Skeletal muscle cell (primary cell): Measurements from ENCODE around the gene DPEP3.
"Not testable (repeated sequence)": the region's sequence is repeated elsewhere in the genome, so short reads cannot be mapped to it uniquely, and the experiment has no call there.

Experiments used
- DNase-seq: peaks from one replicate; pipeline ENCODE4 v3.0.0-alpha.2; 2010; ENCODE audit warnings: low read depth
- H3K4me3 ChIP-seq: 2 replicates; pipeline ENCODE4 v1.5.1; 2011; ENCODE audit warnings: low read depth, mild to moderate bottlenecking, control low read depth, low read length, moderate library complexity

DPEP3 gene

GRCh38 chr16:67951485-67951884, 28.8 kb downstream of the DPEP3 start:
- no peak for DNase-seq
- no peak overlapping the region for H3K4me3 ChIP-seq

- no peak overlapping the region for H3K4me3 ChIP-seq
- no peak for DNase-seq
Measured at GRCh38 chr16:67950335-67950843, 29.9 kb downstream of the DPEP3 start.

GRCh38 chr16:67949645-67950044, 30.7 kb downstream of the DPEP3 start:
- DNase-seq, result no peak

GRCh38 chr16:67948015-67948414, 32.3 kb downstream of the DPEP3 start:
- no peak for DNase-seq
- H3K4me3 ChIP-seq, result no peak overlapping the region

More at GRCh38 chr16:67949645-67950044, 30.7 kb downstream of the DPEP3 start:
- no peak overlapping the region for H3K4me3 ChIP-seq

GRCh38 chr16:67946966-67947558, 33.2 kb downstream of the DPEP3 start:
- DNase-seq, result no peak
- H3K4me3 ChIP-seq, result no peak overlapping the region

- no peak overlapping the region for H3K4me3 ChIP-seq
Measured at GRCh38 chr16:67946128-67946569, 34.1 kb downstream of the DPEP3 start.

GRCh38 chr16:67945392-67945933, 34.8 kb downstream of the DPEP3 start:
- H3K4me3 ChIP-seq, result no peak overlapping the region

More at GRCh38 chr16:67946128-67946569, 34.1 kb downstream of the DPEP3 start:
- no peak for DNase-seq

GRCh38 chr16:67944690-67945391, 35.5 kb downstream of the DPEP3 start:
- DNase-seq, result no peak
- no peak overlapping the region for H3K4me3 ChIP-seq

More at GRCh38 chr16:67945392-67945933, 34.8 kb downstream of the DPEP3 start:
- no peak for DNase-seq

GRCh38 chr16:67943619-67944504, 36.4 kb downstream of the DPEP3 start, which contains the start of gene LCAT:
Gene LCAT, minus strand, starts transcription at chr16:67944120. Its CDS starts 19 bp downstream, at chr16:67944101.
- H3K4me3 ChIP-seq, result no peak within 1 kb of the TSS
- no peak for DNase-seq

- H3K4me3 ChIP-seq, result no peak overlapping the region
- no peak for DNase-seq
Measured at GRCh38 chr16:67943256-67943618, 37.1 kb downstream of the DPEP3 start.

GRCh38 chr16:67942510-67943255, 37.6 kb downstream of the DPEP3 start:
- no peak for DNase-seq
- no peak overlapping the region for H3K4me3 ChIP-seq

GRCh38 chr16:67942200-67942509, 38.1 kb downstream of the DPEP3 start:
- no peak for DNase-seq

GRCh38 chr16:67941469-67942199, 38.7 kb downstream of the DPEP3 start:
- DNase-seq, result no peak
- no peak overlapping the region for H3K4me3 ChIP-seq

More at GRCh38 chr16:67942200-67942509, 38.1 kb downstream of the DPEP3 start:
- H3K4me3 ChIP-seq, result no peak overlapping the region

GRCh38 chr16:67940446-67941089, 39.7 kb downstream of the DPEP3 start:
- no peak overlapping the region for H3K4me3 ChIP-seq
- DNase-seq, result no peak

- H3K4me3 ChIP-seq, result no peak overlapping the region
- DNase-seq, result no peak
Measured at GRCh38 chr16:67939507-67940445, 40.5 kb downstream of the DPEP3 start.

GRCh38 chr16:67937713-67938112, 42.6 kb downstream of the DPEP3 start:
- not testable (repeated sequence) for DNase-seq, H3K4me3 ChIP-seq
